Esophagus squamous epithelium (tissue), 5 donors: ENCODE measurements around the gene KNDC1. TPM values are rescaled to one million over a fixed set of nuclear protein-coding genes. Genes with fewer than 3 reads are reported as not detected.

Source experiments
- DNase-seq: peaks from one replicate; lab custom pipeline; 2025; lab: John Stamatoyannopoulos, UW
- H3K27ac ChIP-seq, 4 donors: fragments of 200-600 bp; sonication (generic); one replicate each; pipeline ENCODE4 v1.5.1; 2016 to 2019; ENCODE audit warnings: mild to moderate bottlenecking in 1 of 4
- H3K27me3 ChIP-seq, 4 donors: fragments of 200-600 bp; sonication (generic); 1 replicate in 3 of 4; 2 replicates in 1 of 4; pipeline versions ENCODE4 v1.5.1 to v1.6.0; 2017 to 2021; ENCODE audit warnings: antibody characterized with exemption in 1 of 4
- H3K36me3 ChIP-seq, 3 donors: fragments of 200-600 bp; sonication (generic); one replicate each; pipeline ENCODE4 v1.5.1; 2016 to 2019
- H3K4me1 ChIP-seq, 3 donors: fragments of 200-600 bp; sonication (generic); one replicate each; pipeline ENCODE4 v1.5.1; 2017 to 2019
- H3K4me3 ChIP-seq, 4 donors: fragments of 200-600 bp; sonication (generic); 1 replicate in 3 of 4; 2 replicates in 1 of 4; pipeline ENCODE4 v1.5.1; 2016 to 2019; ENCODE audit warnings: mild to moderate bottlenecking in 2 of 4, moderate library complexity in 1 of 4
- H3K9me3 ChIP-seq, 3 donors: fragments of 200-600 bp; sonication (generic); one replicate each; pipeline ENCODE4 v1.5.1; 2016 to 2019
- POLR2A ChIP-seq, 4 donors: fragments of 450-650 bp; IDR thresholded peaks; one replicate each; pipeline ENCODE4 v1.6.1; 2017; ENCODE audit warnings: antibody characterized with exemption in 4 of 4, mild to moderate bottlenecking in 4 of 4, moderate library complexity in 3 of 4
- WGBS, 2 donors: methylation state at CpG; one replicate each; pipeline ENCODE4 v1.1.5; 2018; 5-methylcytosine and 5-hydroxymethylcytosine counted together
- intact Hi-C: fragments of 100-400 bp; cut with DNase I; formaldehyde crosslinking; loops from one replicate; pipeline ENCODE4 v1.15.0; 2022
- total RNA-seq, 4 donors: library from RNA; depleted of rRNA; stranded (reverse); fragments of >200 nt; gene quantifications; one replicate each; pipeline ENCODE4 v1.1.0, GENCODE V29; 2016
- TF ChIP-seq, protein P1 (sequence below), 6 experiments: fragments of 450-650 bp in 4 of 6; fragments of 200-600 bp in 2 of 6; sonication (generic) in 2 of 6; IDR thresholded peaks; one replicate each; pipeline ENCODE4 v1.5.1; 2016 to 2019; ENCODE audit warnings: antibody characterized with exemption in 6 of 6, mild to moderate bottlenecking in 4 of 6, moderate library complexity in 4 of 6
- donor health status: DM: yes; HTN: yes; CAD: no.

Gene KNDC1
- total RNA-seq, 4 donors from 2014 or later, result 0.19 to 0.64 (median 0.53) TPM; not detected in 1

GRCh38 chr10:133180192-133180964 lies 20.4 kb downstream of the KNDC1 start:
- Histone ChIP-seq H3K9me3 (no peaks in the 10 kb centered on the region), H3K27ac (no peak overlapping the region), H3K36me3 (no peaks in the 10 kb centered on the region), H3K4me1 (no peaks in the 10 kb centered on the region), H3K4me3 (no peak overlapping the region), H3K27me3 (peaks cover 0 to 17% (median 0%) of the 10 kb centered on the region in 4 donors)
- 83 to 88% methylated on average over 21 to 27 of the region's 33 CpGs for WGBS, 2 donors
- intact Hi-C loops, result no loop called here
- DNase-seq, result no peak
- no peak for TF ChIP-seq POLR2A (IDR thresholded peaks at IDR 0.05)
- TF ChIP-seq, protein P1, sequence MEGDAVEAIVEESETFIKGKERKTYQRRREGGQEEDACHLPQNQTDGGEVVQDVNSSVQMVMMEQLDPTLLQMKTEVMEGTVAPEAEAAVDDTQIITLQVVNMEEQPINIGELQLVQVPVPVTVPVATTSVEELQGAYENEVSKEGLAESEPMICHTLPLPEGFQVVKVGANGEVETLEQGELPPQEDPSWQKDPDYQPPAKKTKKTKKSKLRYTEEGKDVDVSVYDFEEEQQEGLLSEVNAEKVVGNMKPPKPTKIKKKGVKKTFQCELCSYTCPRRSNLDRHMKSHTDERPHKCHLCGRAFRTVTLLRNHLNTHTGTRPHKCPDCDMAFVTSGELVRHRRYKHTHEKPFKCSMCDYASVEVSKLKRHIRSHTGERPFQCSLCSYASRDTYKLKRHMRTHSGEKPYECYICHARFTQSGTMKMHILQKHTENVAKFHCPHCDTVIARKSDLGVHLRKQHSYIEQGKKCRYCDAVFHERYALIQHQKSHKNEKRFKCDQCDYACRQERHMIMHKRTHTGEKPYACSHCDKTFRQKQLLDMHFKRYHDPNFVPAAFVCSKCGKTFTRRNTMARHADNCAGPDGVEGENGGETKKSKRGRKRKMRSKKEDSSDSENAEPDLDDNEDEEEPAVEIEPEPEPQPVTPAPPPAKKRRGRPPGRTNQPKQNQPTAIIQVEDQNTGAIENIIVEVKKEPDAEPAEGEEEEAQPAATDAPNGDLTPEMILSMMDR (IDR thresholded peaks at IDR 0.05), result no peak

GRCh38 chr10:133180965-133181639 lies 21.1 kb downstream of the KNDC1 start:
- Histone ChIP-seq H3K9me3 (no peaks in the 10 kb centered on the region), H3K4me3 (no peak overlapping the region), H3K4me1 (no peaks in the 10 kb centered on the region), H3K27ac (no peak overlapping the region), H3K27me3 (peaks cover 0 to 20% (median 0%) of the 10 kb centered on the region in 4 donors), H3K36me3 (no peaks in the 10 kb centered on the region)
- 77 to 93% methylated on average over 4 to 15 of the region's 23 CpGs for WGBS, 2 donors
- DNase-seq, result no peak
- intact Hi-C loops, result no loop called here
- no peak for TF ChIP-seq POLR2A (IDR thresholded peaks at IDR 0.05)
- TF ChIP-seq, protein P1 (IDR thresholded peaks at IDR 0.05), result no peak

- Histone ChIP-seq H3K27me3 (peaks cover 0 to 31% (median 0%) of the 10 kb centered on the region in 4 donors), H3K36me3 (no peaks in the 10 kb centered on the region), H3K4me3 (no peak overlapping the region), H3K4me1 (no peaks in the 10 kb centered on the region), H3K27ac (no peak overlapping the region), H3K9me3 (no peaks in the 10 kb centered on the region)
- TF ChIP-seq, protein P1 (IDR thresholded peaks at IDR 0.05), result no peak
- no peak for TF ChIP-seq POLR2A (IDR thresholded peaks at IDR 0.05)
- 67 to 77% methylated on average over 3 to 6 of the region's 14 CpGs for WGBS, 2 donors
- intact Hi-C loops, result no loop called here
- DNase-seq, result no peak
Measured at GRCh38 chr10:133182190-133182589, 22.2 kb downstream of the KNDC1 start.

DNA sequence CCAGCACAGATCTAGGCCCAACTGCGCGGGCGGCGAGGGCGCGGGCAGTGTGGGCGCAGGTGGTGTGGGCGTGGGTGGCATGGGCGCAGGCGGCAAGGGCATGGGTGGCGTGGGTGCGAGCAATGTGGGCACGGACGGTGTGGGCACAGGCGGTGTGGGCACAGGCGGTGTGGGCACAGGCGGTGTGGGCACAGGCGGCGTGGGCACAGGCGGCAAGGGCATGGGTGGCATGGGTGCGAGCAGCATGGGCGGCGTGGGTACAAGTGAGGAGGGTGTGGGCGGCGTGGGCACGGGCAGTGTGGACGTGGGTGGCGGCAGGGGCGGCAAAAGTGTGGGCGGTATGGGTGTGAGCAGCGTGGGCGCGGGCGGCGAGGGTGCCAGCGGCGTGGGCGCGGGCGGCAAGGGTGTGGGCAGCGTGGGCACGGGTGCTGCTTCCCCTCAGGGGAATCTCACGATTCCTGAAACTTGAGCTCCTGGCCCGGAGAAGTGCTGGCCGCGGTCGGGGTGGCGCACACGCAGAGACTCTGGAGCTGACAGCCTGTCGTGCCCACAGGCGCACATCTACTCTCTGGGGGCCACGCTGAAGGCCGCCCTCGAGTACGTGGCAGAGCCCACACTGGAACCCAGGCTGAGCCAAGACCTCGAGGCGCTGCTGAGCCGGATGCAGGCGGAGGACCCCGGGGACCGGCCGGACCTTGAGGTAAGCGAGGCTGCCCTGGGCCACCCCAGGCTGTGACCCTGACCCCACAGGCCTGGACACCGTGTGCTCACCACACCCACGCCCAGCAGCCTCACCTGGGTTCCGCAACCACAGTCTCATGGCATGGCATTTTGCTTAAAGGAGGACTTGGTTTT lies 23.0 kb downstream of the KNDC1 start:
- no peak overlapping the region for H3K27ac ChIP-seq
- no peak overlapping the region for H3K4me3 ChIP-seq
- intact Hi-C loops, result no loop called here
- DNase-seq, result no peak
- H3K36me3 ChIP-seq, result no peaks in the 10 kb centered on the region
- no peak for TF ChIP-seq POLR2A (IDR thresholded peaks at IDR 0.05)
- TF ChIP-seq, protein P1 (IDR thresholded peaks at IDR 0.05), result no peak
- H3K27me3 ChIP-seq, result peaks cover 0 to 38% (median 0%) of the 10 kb centered on the region in 4 donors
- H3K4me1 ChIP-seq, result no peaks in the 10 kb centered on the region
- WGBS, 2 donors, result 86 to 89% methylated on average over 49 to 50 of the region's 66 CpGs
- no peaks in the 10 kb centered on the region for H3K9me3 ChIP-seq
